ENCODE measurements around the gene AGAP1. TPM values are rescaled to one million over a fixed set of nuclear protein-coding genes. Genes with fewer than 3 reads are reported as not detected.
"Not testable (repeated sequence)": the region's sequence is repeated elsewhere in the genome, so short reads cannot be mapped to it uniquely, and the experiment has no call there.

Gene AGAP1
- total RNA-seq, 1 donor from 2014 or later: 17.5 TPM

- TF ChIP-seq CTCF (conservative IDR thresholded peaks at IDR 0.05; ENCODE audit: low read depth, low read length): no peak
- no peak overlapping the region for H3K4me3 ChIP-seq (ENCODE audit: low read depth, low read length)
- DNase-seq (ENCODE audit: low read depth): no peak
These were observed 105.9 kb downstream of the AGAP1 start for GRCh38 chr2:235599596-235600338.

DNA sequence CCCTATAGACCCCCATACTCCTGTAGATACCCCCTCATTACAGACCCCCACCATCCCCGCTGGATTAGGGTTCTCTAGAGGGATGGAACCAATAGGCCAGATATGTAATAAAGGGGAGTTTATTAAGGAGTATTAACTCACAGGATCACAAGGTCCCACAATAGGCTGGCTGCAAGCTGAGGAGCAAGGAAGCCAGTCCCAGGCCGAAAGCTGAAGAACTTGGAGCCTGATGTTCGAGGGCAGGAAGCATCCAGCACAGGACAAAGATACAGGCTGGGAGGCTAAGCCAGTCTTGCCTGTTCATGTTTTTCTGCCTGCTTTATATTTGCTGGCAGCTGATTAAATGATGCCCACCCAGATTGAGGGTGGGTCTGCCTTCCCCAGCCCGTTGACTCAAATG, 106.6 kb downstream of the AGAP1 start:
- DNase-seq (ENCODE audit: low read depth): no peak
- no peak for TF ChIP-seq CTCF (conservative IDR thresholded peaks at IDR 0.05; ENCODE audit: low read depth, low read length)
- no peak overlapping the region for H3K4me3 ChIP-seq (ENCODE audit: low read depth, low read length)

GRCh38 chr2:235600926-235601325, 107.1 kb downstream of the AGAP1 start:
- no peak for TF ChIP-seq CTCF (conservative IDR thresholded peaks at IDR 0.05; ENCODE audit: low read depth, low read length)
- H3K4me3 ChIP-seq (ENCODE audit: low read depth, low read length): no peak overlapping the region
- DNase-seq (ENCODE audit: low read depth): no peak

DNA sequence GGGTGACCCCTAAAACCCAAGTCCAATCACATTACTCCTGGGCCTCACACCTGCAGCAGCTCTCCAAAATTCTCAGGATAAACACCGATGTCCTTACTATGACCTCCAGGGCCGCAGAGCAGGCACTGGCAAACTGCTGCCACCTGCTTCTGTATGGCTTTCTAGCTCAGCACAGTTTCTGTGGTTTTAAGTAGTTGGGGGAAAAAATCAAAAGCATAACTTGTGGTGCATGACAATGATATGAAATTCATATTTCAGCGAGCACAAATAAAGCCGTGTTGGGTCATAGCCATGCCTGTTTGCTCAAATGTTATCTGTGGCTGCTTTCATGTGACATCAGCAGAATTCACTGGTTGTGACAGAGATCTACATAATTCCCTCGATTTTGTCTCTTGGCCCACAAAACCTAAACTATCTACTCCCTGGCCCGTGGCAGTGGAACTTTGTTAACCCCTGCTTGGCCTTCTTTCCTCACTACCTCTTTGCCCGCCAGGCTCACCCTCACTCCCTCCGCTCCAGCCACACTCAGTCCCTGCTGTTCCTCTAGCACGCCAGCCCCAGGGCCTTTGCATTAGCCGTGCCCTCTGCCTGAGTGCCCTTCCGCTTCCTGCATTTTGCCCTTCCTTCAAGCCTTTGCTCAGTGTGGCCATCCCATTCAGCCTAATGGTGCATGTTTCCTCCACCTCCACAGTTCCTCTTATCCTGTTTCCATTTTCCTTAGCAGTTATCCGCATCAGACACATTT, 108.3 kb downstream of the AGAP1 start:
- H3K4me3 ChIP-seq (ENCODE audit: low read depth, low read length): no peak overlapping the region
- no peak for DNase-seq (ENCODE audit: low read depth)
- no peak for TF ChIP-seq CTCF (conservative IDR thresholded peaks at IDR 0.05; ENCODE audit: low read depth, low read length)

GRCh38 chr2:235602971-235603370, 109.1 kb downstream of the AGAP1 start:
- H3K4me3 ChIP-seq (ENCODE audit: low read depth, low read length); DNase-seq (ENCODE audit: low read depth): not testable (repeated sequence)

DNA sequence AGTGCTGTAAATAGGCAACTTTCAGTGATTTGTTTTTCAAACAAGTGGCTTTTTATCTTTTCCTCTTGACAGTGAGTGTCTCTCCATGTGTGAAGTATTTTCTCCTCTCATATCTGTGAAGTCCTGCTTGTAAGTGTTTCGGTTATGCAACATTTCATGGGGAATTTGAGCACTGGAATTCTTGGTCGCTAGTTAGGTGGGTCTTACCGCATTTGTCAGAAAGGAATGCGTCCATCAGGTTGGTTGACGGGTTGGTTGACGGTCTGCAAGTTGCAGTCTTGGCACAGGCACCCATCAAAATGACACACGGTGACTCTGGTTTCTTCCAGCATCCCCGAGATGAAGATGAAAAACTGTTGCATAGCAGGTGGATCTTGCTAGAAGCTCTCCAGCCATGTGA, 109.8 kb downstream of the AGAP1 start:
- H3K4me3 ChIP-seq (ENCODE audit: low read depth, low read length): no peak overlapping the region
- no peak for TF ChIP-seq CTCF (conservative IDR thresholded peaks at IDR 0.05; ENCODE audit: low read depth, low read length)
- DNase-seq (ENCODE audit: low read depth): no peak

GRCh38 chr2:235605312-235606003, 111.6 kb downstream of the AGAP1 start:
- no peak for TF ChIP-seq CTCF (conservative IDR thresholded peaks at IDR 0.05; ENCODE audit: low read depth, low read length)
- peak; percentile 22 for DNase-seq (ENCODE audit: low read depth)
- H3K4me3 ChIP-seq (ENCODE audit: low read depth, low read length): no peak overlapping the region

Measured in epithelial cell of proximal tubule (primary cell).